Peyer's patch (tissue), 4 donors: ENCODE data around the gene LRRC10. TPM values are rescaled to one million over a fixed set of nuclear protein-coding genes. Genes with fewer than 3 reads are reported as not detected.
A peak's percentile ranks its signal among the peaks of the same experiment; 100 is the strongest.

Source experiments
- DNase-seq, 3 donors: peaks; one replicate each; pipeline ENCODE4 v3.0.0-alpha.2; 2017 to 2019
- H3K27ac ChIP-seq, 4 donors: fragments of 200-600 bp; sonication (generic); one replicate each; pipeline ENCODE4 v1.5.1; 2016 to 2019
- H3K27me3 ChIP-seq, 2 donors: fragments of 200-600 bp; sonication (generic); one replicate each; pipeline ENCODE4 v1.5.1; 2019
- H3K36me3 ChIP-seq, 3 donors: fragments of 200-600 bp; sonication (generic); one replicate each; pipeline ENCODE4 v1.5.1; 2016 to 2019
- H3K4me1 ChIP-seq, 4 donors: fragments of 200-600 bp; sonication (generic); one replicate each; pipeline ENCODE4 v1.5.1; 2016 to 2019
- H3K4me3 ChIP-seq, 4 donors: fragments of 200-600 bp; sonication (generic); 1 replicate in 3 of 4; 2 replicates in 1 of 4; pipeline ENCODE4 v1.5.1; 2016 to 2019; ENCODE audit warnings: mild to moderate bottlenecking in 1 of 4
- H3K9me3 ChIP-seq, 4 donors: fragments of 200-600 bp; sonication (generic); one replicate each; pipeline ENCODE4 v1.5.1; 2016 to 2019; ENCODE audit warnings: mild to moderate bottlenecking in 1 of 4
- CTCF ChIP-seq, 6 experiments: fragments of 450-650 bp in 4 of 6; fragments of 200-600 bp in 2 of 6; sonication (generic) in 1 of 6; IDR thresholded peaks; one replicate each; pipeline ENCODE4 v1.5.1; 2017 to 2019; ENCODE audit warnings: antibody characterized with exemption in 6 of 6, mild to moderate bottlenecking in 3 of 6, moderate library complexity in 1 of 6
- POLR2A ChIP-seq, 2 donors: fragments of 450-650 bp; IDR thresholded peaks; one replicate each; pipeline ENCODE4 v1.5.1; 2017; ENCODE audit warnings: antibody characterized with exemption in 2 of 2, mild to moderate bottlenecking in 2 of 2, moderate library complexity in 2 of 2
- total RNA-seq, 4 donors: library from RNA; depleted of rRNA; stranded (reverse); fragments of >200 nt; gene quantifications; one replicate each; pipeline ENCODE4 v1.1.0, GENCODE V29; 2016

Gene LRRC10
- total RNA-seq, 4 donors from 2014 or later: not detected

- TF ChIP-seq CTCF (IDR thresholded peaks at IDR 0.05): no peak
- no peak for TF ChIP-seq POLR2A (IDR thresholded peaks at IDR 0.05)
- H3K27me3 ChIP-seq: no peaks in the 10 kb centered on the region
- no peaks in the 10 kb centered on the region for H3K9me3 ChIP-seq
- H3K4me3 ChIP-seq: no peak overlapping the region
- H3K36me3 ChIP-seq: peaks cover 0 to 15% (median 0%) of the 10 kb centered on the region in 3 donors
- no peak for DNase-seq
- no peaks in the 10 kb centered on the region for H3K4me1 ChIP-seq
- H3K27ac ChIP-seq: no peak overlapping the region
Observed at GRCh38 chr12:69578283-69578682, 32.4 kb downstream of the LRRC10 start.

GRCh38 chr12:69575346-69575745 is 35.4 kb downstream of the LRRC10 start:
- Histone ChIP-seq H3K27ac (no peak overlapping the region), H3K27me3 (no peaks in the 10 kb centered on the region), H3K36me3 (peaks cover 0 to 36% (median 0%) of the 10 kb centered on the region in 3 donors), H3K4me1 (no peaks in the 10 kb centered on the region), H3K4me3 (no peak overlapping the region), H3K9me3 (no peaks in the 10 kb centered on the region)
- TF ChIP-seq CTCF (IDR thresholded peaks at IDR 0.05): no peak
- no peak for TF ChIP-seq POLR2A (IDR thresholded peaks at IDR 0.05)
- DNase-seq: no peak

GRCh38 chr12:69570545-69571399 is 39.9 kb downstream of the LRRC10 start:
- Histone ChIP-seq H3K4me1 (no peaks in the 10 kb centered on the region), H3K27ac (no peak overlapping the region), H3K36me3 (peaks cover 0 to 42% (median 0%) of the 10 kb centered on the region in 3 donors), H3K4me3 (no peak overlapping the region), H3K27me3 (no peaks in the 10 kb centered on the region), H3K9me3 (no peaks in the 10 kb centered on the region)
- DNase-seq: peak in 2 of 3 donors; percentile 45 to 78
- TF ChIP-seq CTCF (IDR thresholded peaks at IDR 0.05): peak; percentile 52 to 87 (median 78)
- no peak for TF ChIP-seq POLR2A (IDR thresholded peaks at IDR 0.05)

- no peak for TF ChIP-seq CTCF (IDR thresholded peaks at IDR 0.05)
- TF ChIP-seq POLR2A (IDR thresholded peaks at IDR 0.05): no peak
Observed at GRCh38 chr12:69570000-69570516, 40.6 kb downstream of the LRRC10 start.

GRCh38 chr12:69569236-69569635 is 41.5 kb downstream of the LRRC10 start:
- Histone ChIP-seq H3K4me1 (no peaks in the 10 kb centered on the region), H3K36me3 (peaks cover 0 to 38% (median 0%) of the 10 kb centered on the region in 3 donors), H3K27ac (no peak overlapping the region), H3K27me3 (no peaks in the 10 kb centered on the region), H3K9me3 (no peaks in the 10 kb centered on the region), H3K4me3 (no peak overlapping the region)
- TF ChIP-seq POLR2A (IDR thresholded peaks at IDR 0.05) (no peak), CTCF (IDR thresholded peaks at IDR 0.05) (no peak)
- DNase-seq: no peak

More at GRCh38 chr12:69570000-69570516, 40.6 kb downstream of the LRRC10 start:
- Histone ChIP-seq H3K36me3 (peaks cover 0 to 46% (median 0%) of the 10 kb centered on the region in 3 donors), H3K9me3 (no peaks in the 10 kb centered on the region), H3K4me1 (no peaks in the 10 kb centered on the region), H3K4me3 (no peak overlapping the region), H3K27ac (no peak overlapping the region), H3K27me3 (no peaks in the 10 kb centered on the region)
- DNase-seq: no peak
